NB4 (cell line): ENCODE measurements around the gene KRT75.

Experiments used
- CTCF ChIP-seq: IDR thresholded peaks from one replicate; pipeline ENCODE4 v1.5.1; 2012; ENCODE audit warnings: low read depth, low read length
- MAX ChIP-seq: IDR thresholded peaks from 2 replicates; pipeline ENCODE4 v1.6.1; 2011; ENCODE audit warnings: low read depth, low read length
- POLR2A ChIP-seq: IDR thresholded peaks from 2 replicates; pipeline ENCODE4 v1.6.1; 2011; ENCODE audit warnings: mild to moderate bottlenecking; ENCODE audit not compliant: insufficient read length; ENCODE audit errors: extremely low read depth

- no peak for TF ChIP-seq CTCF
- no peak for TF ChIP-seq MAX
- TF ChIP-seq POLR2A: no peak
Observed at GRCh38 chr12:52387859-52388258, 46.3 kb downstream of the KRT75 start.
